ENCODE measurements around the gene STX18.

STX18 gene

DNA sequence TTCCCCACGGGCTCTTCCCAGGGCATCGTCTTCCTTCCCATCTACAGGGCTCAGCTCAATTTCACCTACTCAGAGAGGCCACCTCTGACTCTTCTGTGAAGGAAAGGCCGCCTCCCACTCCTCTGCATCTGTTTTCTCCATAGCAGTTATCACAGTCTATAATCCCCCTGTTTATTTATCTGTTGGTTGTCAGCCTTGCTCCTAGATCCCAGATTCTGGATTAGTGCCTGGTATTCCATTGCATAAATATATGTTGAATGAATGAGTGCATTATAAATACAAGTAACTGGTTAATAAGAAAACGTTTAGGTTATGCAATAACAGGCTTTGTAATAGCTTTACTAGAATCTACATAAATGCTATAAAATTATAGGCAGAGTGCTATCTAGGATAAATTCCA lies 102.1 kb downstream of the STX18 start:
- no peak for DNase-seq (ENCODE audit: low read depth, low spot score)
- no peak overlapping the region for H3K4me3 ChIP-seq (ENCODE audit: low read depth, low read length)
- TF ChIP-seq, protein P1, sequence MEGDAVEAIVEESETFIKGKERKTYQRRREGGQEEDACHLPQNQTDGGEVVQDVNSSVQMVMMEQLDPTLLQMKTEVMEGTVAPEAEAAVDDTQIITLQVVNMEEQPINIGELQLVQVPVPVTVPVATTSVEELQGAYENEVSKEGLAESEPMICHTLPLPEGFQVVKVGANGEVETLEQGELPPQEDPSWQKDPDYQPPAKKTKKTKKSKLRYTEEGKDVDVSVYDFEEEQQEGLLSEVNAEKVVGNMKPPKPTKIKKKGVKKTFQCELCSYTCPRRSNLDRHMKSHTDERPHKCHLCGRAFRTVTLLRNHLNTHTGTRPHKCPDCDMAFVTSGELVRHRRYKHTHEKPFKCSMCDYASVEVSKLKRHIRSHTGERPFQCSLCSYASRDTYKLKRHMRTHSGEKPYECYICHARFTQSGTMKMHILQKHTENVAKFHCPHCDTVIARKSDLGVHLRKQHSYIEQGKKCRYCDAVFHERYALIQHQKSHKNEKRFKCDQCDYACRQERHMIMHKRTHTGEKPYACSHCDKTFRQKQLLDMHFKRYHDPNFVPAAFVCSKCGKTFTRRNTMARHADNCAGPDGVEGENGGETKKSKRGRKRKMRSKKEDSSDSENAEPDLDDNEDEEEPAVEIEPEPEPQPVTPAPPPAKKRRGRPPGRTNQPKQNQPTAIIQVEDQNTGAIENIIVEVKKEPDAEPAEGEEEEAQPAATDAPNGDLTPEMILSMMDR (IDR thresholded peaks at IDR 0.05; ENCODE audit: low read depth, low read length): no peak
- in situ Hi-C loops (cut with HindIII; ENCODE audit: low sequenced_read_pairs): no loop called here

DNA sequence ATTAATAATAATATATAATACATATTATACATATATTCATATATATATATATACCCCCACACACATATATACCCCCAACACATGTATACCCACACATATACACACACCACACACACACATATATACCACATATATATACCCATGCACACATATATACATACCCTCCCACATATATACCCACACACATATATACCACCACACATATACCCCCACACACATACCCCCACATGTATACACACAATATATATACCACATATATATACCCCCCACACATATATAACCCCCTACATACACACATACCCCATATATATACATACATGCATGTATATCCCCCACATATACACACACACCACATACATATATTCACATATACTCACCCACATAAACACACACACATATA lies 103.0 kb downstream of the STX18 start:
- in situ Hi-C loops (cut with HindIII; ENCODE audit: low sequenced_read_pairs): no loop called here
- DNase-seq (ENCODE audit: low read depth, low spot score): no peak
- H3K4me3 ChIP-seq (ENCODE audit: low read depth, low read length): no peak overlapping the region
- TF ChIP-seq, protein P1 (IDR thresholded peaks at IDR 0.05; ENCODE audit: low read depth, low read length): no peak

- no peak for DNase-seq (ENCODE audit: low read depth, low spot score)
- in situ Hi-C loops (cut with HindIII; ENCODE audit: low sequenced_read_pairs): no loop called here
- H3K4me3 ChIP-seq (ENCODE audit: low read depth, low read length): no peak overlapping the region
- TF ChIP-seq, protein P1 (IDR thresholded peaks at IDR 0.05; ENCODE audit: low read depth, low read length): no peak
These were observed 103.9 kb downstream of the STX18 start for GRCh38 chr4:4437798-4438470.

GRCh38 chr4:4436244-4436823 lies 105.5 kb downstream of the STX18 start:
- DNase-seq (ENCODE audit: low read depth, low spot score): no peak
- TF ChIP-seq, protein P1 (IDR thresholded peaks at IDR 0.05; ENCODE audit: low read depth, low read length): no peak
- in situ Hi-C loops (cut with HindIII; ENCODE audit: low sequenced_read_pairs): no loop called here
- no peak overlapping the region for H3K4me3 ChIP-seq (ENCODE audit: low read depth, low read length)

GRCh38 chr4:4433941-4434340 lies 107.9 kb downstream of the STX18 start:
- in situ Hi-C loops (cut with HindIII; ENCODE audit: low sequenced_read_pairs): no loop called here
- DNase-seq (ENCODE audit: low read depth, low spot score): no peak
- TF ChIP-seq, protein P1 (IDR thresholded peaks at IDR 0.05; ENCODE audit: low read depth, low read length): no peak
- no peak overlapping the region for H3K4me3 ChIP-seq (ENCODE audit: low read depth, low read length)

DNA sequence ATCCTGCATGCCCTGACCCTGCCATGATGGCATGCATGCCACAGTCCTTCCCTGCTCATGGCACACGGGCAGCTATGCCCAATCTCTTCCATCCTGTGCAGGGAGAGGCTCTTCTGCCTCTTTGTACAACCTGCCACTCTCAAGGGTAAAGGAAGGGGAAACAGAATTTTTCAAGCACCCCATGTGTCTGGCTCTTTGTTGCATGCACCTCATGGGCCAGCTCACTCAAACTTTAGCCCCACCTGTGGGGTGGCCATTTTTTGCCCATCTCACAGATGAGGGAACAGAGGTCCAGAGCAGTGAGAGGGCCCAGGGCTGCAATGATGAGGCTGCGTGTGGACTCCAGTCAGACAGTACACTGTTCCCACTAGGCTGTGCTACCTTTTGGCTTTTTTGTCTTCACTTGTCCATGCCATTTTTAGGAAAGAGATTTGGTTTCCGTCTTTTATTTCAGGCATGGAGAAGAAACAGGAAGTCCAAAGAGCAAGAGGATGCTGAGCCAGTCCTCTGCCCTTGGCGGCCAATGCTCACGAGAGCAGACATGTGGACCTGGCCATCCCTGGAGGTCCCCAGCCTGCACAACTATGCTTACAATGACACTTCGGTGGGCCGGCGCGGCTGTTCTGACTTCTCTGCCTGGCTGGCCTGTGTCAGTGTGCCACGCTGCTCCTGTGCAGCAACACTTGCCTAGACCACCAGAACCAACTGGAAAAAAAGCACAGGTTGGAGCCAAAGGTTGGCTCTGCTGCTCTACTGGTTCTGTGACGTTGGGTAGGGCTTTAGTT lies 109.3 kb downstream of the STX18 start:
- no peak for DNase-seq (ENCODE audit: low read depth, low spot score)
- no peak overlapping the region for H3K4me3 ChIP-seq (ENCODE audit: low read depth, low read length)
- in situ Hi-C loops (cut with HindIII; ENCODE audit: low sequenced_read_pairs): no loop called here
- TF ChIP-seq, protein P1 (IDR thresholded peaks at IDR 0.05; ENCODE audit: low read depth, low read length): no peak

Measured in astrocyte of the spinal cord (primary cell).